Measurements from ENCODE around the gene EPHX1.

- TF ChIP-seq REST (IDR thresholded peaks at IDR 0.05; ENCODE audit: insufficient read depth in 1 of 2, low read depth in 2 of 2, low read length in 2 of 2) = no peak
- no peak for TF ChIP-seq POLR2AphosphoS5 (IDR thresholded peaks at IDR 0.05; ENCODE audit: low read depth, low read length)
- TF ChIP-seq TAF1 (IDR thresholded peaks at IDR 0.05; ENCODE audit: borderline replicate concordance, insufficient read depth, low read length) = no peak
- no peak for TF ChIP-seq SIN3A (IDR thresholded peaks at IDR 0.05; ENCODE audit: borderline replicate concordance, insufficient read depth, low read length)
Measured at GRCh38 chr1:225877580-225877979, 67.7 kb downstream of the EPHX1 start.
